Measurements from ENCODE around the gene NMRK1. TPM values are rescaled to one million over a fixed set of nuclear protein-coding genes. Genes with fewer than 3 reads are reported as not detected.

NMRK1 gene
- total and polyA plus RNA-seq, 2 donors (not counting 3 experiments of a cell fraction or from before 2014, with no cell fraction given): 24.3 to 32.6 TPM

DNA sequence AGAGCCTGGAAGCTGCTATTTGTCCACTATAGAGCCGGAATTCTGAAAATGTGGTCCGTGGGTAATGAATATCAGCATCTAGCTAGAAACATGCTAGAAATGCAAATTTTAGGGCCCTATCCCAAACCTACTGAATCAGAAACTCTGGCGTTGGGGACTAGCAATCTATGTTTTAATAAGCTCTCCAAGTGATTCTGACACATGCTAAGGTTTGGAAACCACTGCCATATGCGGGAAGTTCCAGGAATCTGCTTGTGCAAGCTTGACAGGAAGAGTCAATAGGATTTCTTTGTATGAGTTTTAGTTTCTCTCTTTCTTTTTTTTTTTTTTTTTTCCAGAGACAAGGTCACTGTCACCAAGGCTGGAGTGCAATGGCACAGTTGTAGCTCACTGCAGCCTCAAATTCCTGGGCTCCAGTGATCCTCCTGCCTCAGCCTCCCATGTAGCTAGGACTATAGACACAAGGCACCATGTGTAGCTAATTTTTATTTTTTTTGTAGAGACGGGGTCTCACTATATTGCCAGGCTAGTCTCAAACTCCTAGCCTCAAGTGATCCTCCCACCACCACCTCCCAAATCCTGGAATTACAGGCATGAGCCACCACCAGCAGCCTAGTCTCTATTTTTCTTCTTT is 33.5 kb downstream of the NMRK1 start:
- Histone ChIP-seq H3K9me3 (replicated peaks; ENCODE audit: control insufficient read depth, insufficient read depth, low read length) (no peaks in the 10 kb centered on the region), H3K79me2 (ENCODE audit: control insufficient read depth, insufficient read depth, low read length) (no peaks in the 10 kb centered on the region), H3K4me2 (ENCODE audit: insufficient read depth, low read length) (no peak overlapping the region), H3K27ac (ENCODE audit: insufficient read depth, low read depth, low read length) (no peak overlapping the region), H3K9me1 (replicated peaks; ENCODE audit: control insufficient read depth, extremely low read depth, insufficient read depth, low read length) (no peaks in the 10 kb centered on the region), H4K20me1 (replicated peaks; ENCODE audit: control insufficient read depth, extremely low read depth, insufficient read depth, low read length) (no peaks in the 10 kb centered on the region), H2AFZ (ENCODE audit: low read depth, low read length) (no peak overlapping the region), H3K9ac (replicated peaks; ENCODE audit: extremely low read depth, insufficient read depth, low read length) (no peak overlapping the region), H3K4me3 (replicated peaks in 1 of 3; ENCODE audit: insufficient read depth in 1 of 3, low read depth in 1 of 3, low read length in 3 of 3) (no peak overlapping the region), H3K27me3 (ENCODE audit: control insufficient read depth in 2 of 2, insufficient read depth in 2 of 2, low read length in 2 of 2) (no peaks in the 10 kb centered on the region), H3K36me3 (ENCODE audit: control insufficient read depth in 2 of 2, extremely low read depth in 1 of 2, insufficient read depth in 2 of 2, low read length in 2 of 2) (no peaks in the 10 kb centered on the region), H3K4me1 (ENCODE audit: control insufficient read depth, extremely low read depth, insufficient read depth, low read length) (no peaks in the 10 kb centered on the region)
- POLR2A ChIA-PET: no interaction called here
- TF ChIP-seq GATA2 (IDR thresholded peaks at IDR 0.05; ENCODE audit: insufficient read depth, insufficient read length, low read depth, low read length) (no peak), FOS (IDR thresholded peaks at IDR 0.05; ENCODE audit: borderline replicate concordance, insufficient read depth, low read length) (no peak), POLR2A (IDR thresholded peaks at IDR 0.05; ENCODE audit: low read depth, low read length) (no peak), POLR2AphosphoS5 (IDR thresholded peaks at IDR 0.05; ENCODE audit: insufficient read depth, low read depth, low read length) (no peak), MYC (IDR thresholded peaks at IDR 0.05; ENCODE audit: low read depth, low read length) (no peak), EZH2 (IDR thresholded peaks at IDR 0.05; ENCODE audit: borderline replicate concordance, low read depth, low read length, severe bottlenecking) (no peak), CTCF (IDR thresholded peaks at IDR 0.05; ENCODE audit: extremely low read depth in 1 of 2, insufficient read depth in 1 of 2, low read depth in 1 of 2, low read length in 2 of 2) (no peak), MAX (IDR thresholded peaks at IDR 0.05; ENCODE audit: insufficient read depth, insufficient read length) (no peak), JUN (IDR thresholded peaks at IDR 0.05; ENCODE audit: borderline replicate concordance, insufficient read depth, insufficient read length, low read depth) (no peak)
- intact Hi-C loops (cut with micrococcal nuclease): no loop called here
- CTCF ChIA-PET: interaction anchor here (1.4 to 1.6 kb wide), 4 partner anchors 23 to 282 kb away, joined by 3 to 4 read pairs (median 4); no protein-coding TSS in a partner anchor
- no peak for FAIRE-seq
- dilution Hi-C loops (cut with MboI; ENCODE audit: extremely low pct_ligation_motif_present, low sequenced_read_pairs): loop anchor here (25.0 kb wide), 1 partner anchor 267 kb away; no protein-coding TSS in a partner anchor
- BruUV-seq (replicated peaks): no TSS peak
- DNase-seq (ENCODE audit: low read depth, low spot score): no peak

All from endothelial cell of umbilical vein (primary cell).